ENCODE data around the gene GRID1. TPM values are rescaled to one million over a fixed set of nuclear protein-coding genes. Genes with fewer than 3 reads are reported as not detected.

Gene GRID1
- total RNA-seq, 1 experiment from 2014 or later = not detected

GRCh38 chr10:86130041-86130440, 236.6 kb downstream of the GRID1 start:
- Mint-ChIP-seq H3K36me3 (ENCODE audit: insufficient read depth, unreplicated experiment) (no peaks in the 10 kb centered on the region), H3K4me1 (ENCODE audit: low read depth, unreplicated experiment) (no peaks in the 10 kb centered on the region), H3K9me3 (ENCODE audit: low read depth, unreplicated experiment) (no peaks in the 10 kb centered on the region), H3K27me3 (ENCODE audit: unreplicated experiment) (peaks cover 87% of the 10 kb centered on the region), H3K4me3 (ENCODE audit: low read depth, unreplicated experiment) (no peak overlapping the region), H3K27ac (ENCODE audit: unreplicated experiment) (no peak overlapping the region)
- CTCF ChIA-PET = no interaction called here
- BruUV-seq (replicated peaks) = no TSS peak
- DNase-seq = no peak
- no peak for TF ChIP-seq CTCF (IDR thresholded peaks at IDR 0.05; ENCODE audit: unreplicated experiment)
- intact Hi-C loops (cut with micrococcal nuclease; ENCODE audit: unreplicated experiment) = no loop called here

GRCh38 chr10:86128360-86128759, 238.2 kb downstream of the GRID1 start:
- no TSS peak for BruUV-seq (replicated peaks)
- no peak overlapping the region for H3K4me3 Mint-ChIP-seq (ENCODE audit: low read depth, unreplicated experiment)
- no peaks in the 10 kb centered on the region for H3K4me1 Mint-ChIP-seq (ENCODE audit: low read depth, unreplicated experiment)
- H3K27ac Mint-ChIP-seq (ENCODE audit: unreplicated experiment) = no peak overlapping the region
- no peaks in the 10 kb centered on the region for H3K9me3 Mint-ChIP-seq (ENCODE audit: low read depth, unreplicated experiment)
- CTCF ChIA-PET = no interaction called here
- intact Hi-C loops (cut with micrococcal nuclease; ENCODE audit: unreplicated experiment) = no loop called here
- no peak for DNase-seq
- H3K27me3 Mint-ChIP-seq (ENCODE audit: unreplicated experiment) = peaks cover 85% of the 10 kb centered on the region
- no peak for TF ChIP-seq CTCF (IDR thresholded peaks at IDR 0.05; ENCODE audit: unreplicated experiment)
- H3K36me3 Mint-ChIP-seq (ENCODE audit: insufficient read depth, unreplicated experiment) = no peaks in the 10 kb centered on the region

GRCh38 chr10:86127274-86127819, 239.2 kb downstream of the GRID1 start:
- Mint-ChIP-seq H3K9me3 (ENCODE audit: low read depth, unreplicated experiment) (no peaks in the 10 kb centered on the region), H3K27ac (ENCODE audit: unreplicated experiment) (no peak overlapping the region), H3K27me3 (ENCODE audit: unreplicated experiment) (peaks cover 78% of the 10 kb centered on the region), H3K36me3 (ENCODE audit: insufficient read depth, unreplicated experiment) (no peaks in the 10 kb centered on the region), H3K4me3 (ENCODE audit: low read depth, unreplicated experiment) (no peak overlapping the region), H3K4me1 (ENCODE audit: low read depth, unreplicated experiment) (no peaks in the 10 kb centered on the region)
- intact Hi-C loops (cut with micrococcal nuclease; ENCODE audit: unreplicated experiment) = no loop called here
- no peak for DNase-seq
- TF ChIP-seq CTCF (IDR thresholded peaks at IDR 0.05; ENCODE audit: unreplicated experiment) = no peak
- no TSS peak for BruUV-seq (replicated peaks)
- CTCF ChIA-PET = no interaction called here

- TF ChIP-seq CTCF (IDR thresholded peaks at IDR 0.05; ENCODE audit: unreplicated experiment) = no peak
- no TSS peak for BruUV-seq (replicated peaks)
Observed at GRCh38 chr10:86124734-86125133, 241.9 kb downstream of the GRID1 start.

More at GRCh38 chr10:86124734-86125133, 241.9 kb downstream of the GRID1 start:
- DNase-seq = no peak
- Mint-ChIP-seq H3K27me3 (ENCODE audit: unreplicated experiment) (peaks cover 56% of the 10 kb centered on the region), H3K4me3 (ENCODE audit: low read depth, unreplicated experiment) (no peak overlapping the region), H3K27ac (ENCODE audit: unreplicated experiment) (no peak overlapping the region), H3K4me1 (ENCODE audit: low read depth, unreplicated experiment) (no peaks in the 10 kb centered on the region), H3K36me3 (ENCODE audit: insufficient read depth, unreplicated experiment) (no peaks in the 10 kb centered on the region), H3K9me3 (ENCODE audit: low read depth, unreplicated experiment) (no peaks in the 10 kb centered on the region)
- intact Hi-C loops (cut with micrococcal nuclease; ENCODE audit: unreplicated experiment) = no loop called here
- CTCF ChIA-PET = no interaction called here
